Ovary (tissue), 9 donors: Measurements from ENCODE around the gene FDX1. TPM values are rescaled to one million over a fixed set of nuclear protein-coding genes. Genes with fewer than 3 reads are reported as not detected.

Source experiments
- DNase-seq, 5 donors: peaks; one replicate each; pipeline ENCODE4 v3.0.0-alpha.2; 2019 to 2020
- H3K27ac ChIP-seq, 2 donors: fragments of 200-600 bp; one replicate each; pipeline versions ENCODE4 v1.5.1 to v1.8.0; 2019 to 2022
- H3K27me3 ChIP-seq: fragments of 200-600 bp; one replicate; pipeline ENCODE4 v1.8.0; 2022
- H3K36me3 ChIP-seq: fragments of 200-600 bp; sonication (generic); one replicate; pipeline ENCODE4 v1.5.1; 2019
- H3K4me1 ChIP-seq: one replicate; pipeline ENCODE4 v1.8.1; 2013; ENCODE audit warnings: mild to moderate bottlenecking, moderate library complexity; ENCODE audit not compliant: insufficient read depth
- H3K4me3 ChIP-seq: fragments of 200-600 bp; sonication (generic); one replicate; pipeline ENCODE4 v1.5.1; 2017
- H3K9me3 ChIP-seq, 2 donors: fragments of 200-600 bp in 1 of 2; sonication (generic) in 1 of 2; one replicate each; pipeline versions ENCODE4 v1.5.1 to v1.8.1; 2013 to 2019; ENCODE audit warnings: mild to moderate bottlenecking in 1 of 2, moderate library complexity in 1 of 2
- EP300 ChIP-seq: sonication (generic); formaldehyde crosslinking; IDR thresholded peaks from one replicate; pipeline ENCODE4 v1.6.1; 2017; ENCODE audit warnings: antibody characterized with exemption
- POLR2A ChIP-seq: fragments of 450-650 bp; IDR thresholded peaks from one replicate; pipeline ENCODE4 v1.6.1; 2017; ENCODE audit warnings: antibody characterized with exemption, mild to moderate bottlenecking, moderate library complexity
- WGBS, 3 donors: extraction: QIAGEN DNeasy Blood & Tissue Kit in 1 of 3; methylation state at CpG; one replicate each; pipeline versions ENCODE4 v1.1.5 to v1.1.7; 2013 to 2017; 5-methylcytosine and 5-hydroxymethylcytosine counted together
- intact Hi-C, 4 donors: fragments of 100-400 bp; cut with DNase I; formaldehyde crosslinking; loops; one replicate each; pipeline versions ENCODE4 v1.11.0 to v1.15.1; 2022 to 2023
- polyA plus RNA-seq, 2 donors: library from polyadenylated mRNA; stranded (reverse); fragments of 200-250 nt in 1 of 2; fragments of 350-450 nt in 1 of 2; fragmentation: Illumina TruSeq in 1 of 2; extraction: RNeasy Lipid Tissue Mini Kit (QIAGEN cat#74804) in 1 of 2; gene quantifications; one replicate each; pipeline ENCODE4 v1.2.3, GENCODE V29; 2013 to 2014
- total RNA-seq, 7 donors: library from RNA; depleted of rRNA in 2 of 7; stranded (reverse); fragments of >200 nt in 2 of 7; fragmentation: NEBNext Ultra II Directional in 3 of 7; extraction: Animal tissue kit (Norgen Biotek cat#: 25700) in 3 of 7; gene quantifications; one replicate each; pipeline versions ENCODE4 v1.1.0 to v1.2.4, GENCODE V29; 2016 to 2023
- TF ChIP-seq, protein P1 (sequence below), 3 donors: fragments of 450-650 bp in 2 of 3; fragments of 200-600 bp in 1 of 3; IDR thresholded peaks; one replicate each; pipeline versions ENCODE4 v1.5.1 to v1.8.0; 2016 to 2022; ENCODE audit warnings: antibody characterized with exemption in 3 of 3, mild to moderate bottlenecking in 1 of 3
- donor health status: DM: no; HTN: no; CAD: no; lungs with moderate emphysema.
- donor health status: DM: no; HTN: no; CAD: no.
- donor health status: Bipolar disorder and iron deficiency.
- donor health status: DM: yes; HTN: yes; CAD: no.
- donor health status: DM: no; HTN: no; CAD: no.
- donor health status: DM: yes; HTN: yes; CAD: no.

Gene FDX1
- total and polyA plus RNA-seq, 9 donors: 8.3 to 184 (median 13.1) TPM

DNA sequence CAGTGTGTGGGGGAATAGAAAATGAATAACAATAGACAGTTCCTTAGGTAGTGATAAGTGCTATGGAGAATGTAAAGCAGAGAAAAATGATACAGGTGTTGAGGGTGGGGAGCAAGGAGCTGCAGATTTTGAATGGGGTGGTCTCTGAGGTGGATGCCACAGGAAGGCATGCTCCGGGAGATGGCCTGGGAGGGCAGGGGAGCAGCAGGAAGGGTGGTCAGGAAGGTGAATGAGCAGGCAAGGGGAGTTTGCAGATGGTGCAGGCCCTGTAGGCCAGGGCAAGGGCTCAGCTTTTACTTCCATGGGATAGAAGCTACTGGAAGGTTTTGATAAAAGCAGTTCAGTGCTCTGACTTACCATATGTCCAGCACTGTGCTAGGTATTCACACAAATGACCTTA lies 44.8 kb downstream of the FDX1 start:
- TF ChIP-seq POLR2A (no peak), EP300 (no peak)
- TF ChIP-seq, protein P1, sequence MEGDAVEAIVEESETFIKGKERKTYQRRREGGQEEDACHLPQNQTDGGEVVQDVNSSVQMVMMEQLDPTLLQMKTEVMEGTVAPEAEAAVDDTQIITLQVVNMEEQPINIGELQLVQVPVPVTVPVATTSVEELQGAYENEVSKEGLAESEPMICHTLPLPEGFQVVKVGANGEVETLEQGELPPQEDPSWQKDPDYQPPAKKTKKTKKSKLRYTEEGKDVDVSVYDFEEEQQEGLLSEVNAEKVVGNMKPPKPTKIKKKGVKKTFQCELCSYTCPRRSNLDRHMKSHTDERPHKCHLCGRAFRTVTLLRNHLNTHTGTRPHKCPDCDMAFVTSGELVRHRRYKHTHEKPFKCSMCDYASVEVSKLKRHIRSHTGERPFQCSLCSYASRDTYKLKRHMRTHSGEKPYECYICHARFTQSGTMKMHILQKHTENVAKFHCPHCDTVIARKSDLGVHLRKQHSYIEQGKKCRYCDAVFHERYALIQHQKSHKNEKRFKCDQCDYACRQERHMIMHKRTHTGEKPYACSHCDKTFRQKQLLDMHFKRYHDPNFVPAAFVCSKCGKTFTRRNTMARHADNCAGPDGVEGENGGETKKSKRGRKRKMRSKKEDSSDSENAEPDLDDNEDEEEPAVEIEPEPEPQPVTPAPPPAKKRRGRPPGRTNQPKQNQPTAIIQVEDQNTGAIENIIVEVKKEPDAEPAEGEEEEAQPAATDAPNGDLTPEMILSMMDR (IDR thresholded peaks at IDR 0.05): no peak
- intact Hi-C loops: loop anchor here in 1 of 4 donors (10.0 kb wide), 1 partner anchor 760 kb away; no protein-coding TSS in a partner anchor
- H3K27ac ChIP-seq: no peak overlapping the region
- H3K9me3 ChIP-seq: no peaks in the 10 kb centered on the region
- H3K27me3 ChIP-seq: no peaks in the 10 kb centered on the region
- WGBS, 3 donors: 88 to 100% (median 88%) methylated on average over 1 of the region's 1 CpG
- H3K4me3 ChIP-seq: no peak overlapping the region
- H3K4me1 ChIP-seq: no peaks in the 10 kb centered on the region
- DNase-seq: no peak
- H3K36me3 ChIP-seq: no peaks in the 10 kb centered on the region

DNA sequence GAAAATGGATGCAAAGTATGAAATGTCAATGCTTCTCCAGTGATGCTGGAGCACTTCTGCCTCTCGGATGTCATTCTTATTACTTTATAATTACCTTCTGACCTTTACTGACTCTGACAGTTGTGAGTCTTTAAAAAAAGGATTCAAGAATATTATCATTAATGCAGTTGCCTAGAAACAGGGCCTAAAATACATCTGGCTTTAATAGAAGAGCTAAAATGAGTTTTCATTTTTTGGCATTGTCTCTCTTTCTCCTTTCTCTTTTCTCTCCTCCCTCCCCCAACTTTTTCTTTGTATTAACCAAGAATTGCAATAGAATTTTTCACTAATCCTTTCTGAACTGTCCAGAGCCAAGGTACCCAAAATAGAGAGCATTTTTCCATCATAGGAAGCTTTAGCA lies 45.9 kb downstream of the FDX1 start:
- 83 to 88% (median 86%) methylated on average over 1 of the region's 1 CpG for WGBS, 3 donors
- no peaks in the 10 kb centered on the region for H3K27me3 ChIP-seq
- intact Hi-C loops: loop anchor here in 1 of 4 donors (10.0 kb wide), 1 partner anchor 759 kb away; no protein-coding TSS in a partner anchor

DNA sequence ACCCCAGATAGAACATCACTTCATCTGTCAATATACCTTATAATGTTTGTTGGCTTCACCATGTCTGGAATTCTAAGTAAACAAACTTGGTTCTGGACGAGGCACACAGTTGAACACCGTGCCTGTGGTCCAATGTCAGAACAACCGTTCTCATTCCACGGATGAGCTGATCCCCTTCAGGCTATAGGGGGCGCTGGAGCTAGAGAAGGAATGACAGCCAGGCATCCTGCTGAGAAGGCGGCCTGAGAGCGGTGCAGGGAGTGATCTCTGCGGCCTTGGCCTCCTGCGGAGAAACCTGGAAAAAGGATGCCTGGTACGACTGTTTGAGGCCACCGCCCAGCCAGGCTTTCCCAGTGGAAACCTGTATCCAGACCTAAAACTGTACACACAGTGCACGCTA lies 48.7 kb downstream of the FDX1 start:
- intact Hi-C loops: loop anchor here in 1 of 4 donors (10.0 kb wide), 1 partner anchor 756 kb away; no protein-coding TSS in a partner anchor
- H3K27me3 ChIP-seq: no peaks in the 10 kb centered on the region
- H3K4me3 ChIP-seq: no peak overlapping the region
- 71 to 80% (median 73%) methylated on average over 12 of the region's 12 CpGs for WGBS, 3 donors
- no peak overlapping the region for H3K27ac ChIP-seq
- TF ChIP-seq, protein P1 (IDR thresholded peaks at IDR 0.05): no peak
- no peaks in the 10 kb centered on the region for H3K36me3 ChIP-seq
- no peak for DNase-seq
- H3K4me1 ChIP-seq: no peaks in the 10 kb centered on the region
- no peaks in the 10 kb centered on the region for H3K9me3 ChIP-seq

More for the DNA sequence above, 45.9 kb downstream of the FDX1 start:
- Histone ChIP-seq H3K27ac (no peak overlapping the region), H3K4me3 (no peak overlapping the region), H3K36me3 (no peaks in the 10 kb centered on the region), H3K4me1 (no peaks in the 10 kb centered on the region), H3K9me3 (no peaks in the 10 kb centered on the region)
- no peak for DNase-seq
- TF ChIP-seq EP300 (no peak), POLR2A (no peak)
- TF ChIP-seq, protein P1 (IDR thresholded peaks at IDR 0.05): no peak

DNA sequence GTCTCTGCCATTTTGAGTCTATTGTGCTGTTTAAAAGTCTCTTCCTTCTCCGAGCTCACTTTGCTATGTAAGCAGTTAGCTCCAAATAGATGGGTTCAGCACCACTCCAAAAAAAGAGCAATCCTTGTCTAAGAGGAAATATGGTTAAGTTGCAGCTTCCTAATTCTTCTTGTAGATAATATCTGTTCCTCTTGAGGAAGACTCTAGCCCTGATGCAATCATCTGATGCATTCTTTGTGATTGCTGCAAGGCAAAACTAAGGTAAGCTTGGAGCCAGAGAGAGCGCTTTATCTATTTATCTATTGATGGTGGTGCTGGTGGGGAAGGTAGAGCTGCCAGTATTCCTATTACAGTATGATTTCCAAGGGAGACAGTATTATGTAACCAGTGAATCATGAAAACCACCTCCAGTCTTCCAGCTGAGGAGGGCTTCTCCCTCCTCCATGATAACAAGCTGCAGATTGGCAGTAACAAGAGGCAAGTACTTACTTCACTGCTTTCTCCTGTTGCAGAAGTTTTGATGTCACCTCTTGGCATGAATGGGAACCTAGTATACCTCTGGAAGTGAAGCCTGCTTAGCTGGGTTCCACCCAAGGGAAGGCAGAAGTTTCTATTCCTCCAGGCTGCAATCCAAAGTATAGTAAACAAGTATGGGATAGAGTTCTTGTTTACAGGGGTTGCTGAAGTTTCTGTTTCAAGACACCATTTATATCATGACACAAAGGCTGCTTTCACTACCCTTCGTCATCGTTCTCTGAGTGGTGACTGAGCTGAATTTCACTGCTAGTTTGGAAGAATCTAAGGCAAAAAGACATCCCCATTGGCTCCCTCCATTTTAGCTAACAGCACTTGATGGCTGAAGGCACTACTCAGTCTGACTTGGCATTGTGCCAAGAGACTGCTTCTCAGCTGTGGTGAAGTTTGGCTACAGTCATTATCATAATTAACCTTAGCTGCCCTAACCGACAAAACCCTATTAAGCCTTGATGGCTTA lies 49.7 kb downstream of the FDX1 start:
- no peaks in the 10 kb centered on the region for H3K9me3 ChIP-seq
- intact Hi-C loops: loop anchor here in 1 of 4 donors (10.0 kb wide), 1 partner anchor 755 kb away; no protein-coding TSS in a partner anchor
- no peak for DNase-seq
- H3K4me3 ChIP-seq: no peak overlapping the region
- 61 to 72% (median 71%) methylated on average over 5 of the region's 5 CpGs for WGBS, 3 donors
- H3K36me3 ChIP-seq: no peaks in the 10 kb centered on the region
- H3K27me3 ChIP-seq: no peaks in the 10 kb centered on the region
- H3K27ac ChIP-seq: no peak overlapping the region
- H3K4me1 ChIP-seq: no peaks in the 10 kb centered on the region
- TF ChIP-seq EP300 (no peak), POLR2A (no peak)
- TF ChIP-seq, protein P1 (IDR thresholded peaks at IDR 0.05): no peak
